Neural progenitor cell (in vitro differentiated cells): ENCODE results near the gene RPP25. TPM values are rescaled to one million over a fixed set of nuclear protein-coding genes. Genes with fewer than 3 reads are reported as not detected.

ENCODE experiments used
- DNase-seq: peaks from one replicate; pipeline ENCODE4 v3.0.0-alpha.2; 2016; ENCODE audit warnings: low spot score
- H2AFZ ChIP-seq: fragments of 200-600 bp; sonication (generic); replicated peaks from 2 replicates; pipeline ENCODE4 v1.6.1; 2016; ENCODE audit warnings: antibody characterized with exemption
- H3F3A ChIP-seq: fragments of 200-600 bp; sonication (generic); 2 replicates; pipeline ENCODE4 v1.6.1; 2016; ENCODE audit warnings: antibody characterized with exemption, low read depth
- H3K27ac ChIP-seq: fragments of 200-600 bp; sonication (generic); 2 replicates; pipeline ENCODE4 v1.5.1; 2016; ENCODE audit warnings: mild to moderate bottlenecking
- H3K27me3 ChIP-seq: fragments of 200-600 bp; sonication (generic); 2 replicates; pipeline ENCODE4 v1.6.1; 2016; ENCODE audit warnings: mild to moderate bottlenecking, moderate library complexity
- H3K36me3 ChIP-seq: fragments of 200-600 bp; sonication (generic); 2 replicates; pipeline ENCODE4 v1.5.1; 2016
- H3K4me1 ChIP-seq: fragments of 200-600 bp; sonication (generic); 2 replicates; pipeline ENCODE4 v1.6.1; 2016; ENCODE audit warnings: mixed run types
- H3K4me2 ChIP-seq: fragments of 200-600 bp; sonication (generic); 2 replicates; pipeline ENCODE4 v1.6.1; 2016
- H3K4me3 ChIP-seq: fragments of 200-600 bp; sonication (generic); 2 replicates; pipeline ENCODE4 v1.5.1; 2016
- H3K79me2 ChIP-seq: fragments of 200-600 bp; sonication (generic); 2 replicates; pipeline ENCODE4 v1.6.1; 2016; ENCODE audit warnings: low read depth
- H3K9ac ChIP-seq: fragments of 200-600 bp; sonication (generic); 2 replicates; pipeline ENCODE4 v1.6.1; 2016
- H3K9me3 ChIP-seq: fragments of 200-600 bp; sonication (generic); 2 replicates; pipeline ENCODE4 v1.5.1; 2016; ENCODE audit warnings: low read depth
- H4K20me1 ChIP-seq: fragments of 200-600 bp; sonication (generic); 2 replicates; pipeline ENCODE4 v1.6.1; 2016; ENCODE audit warnings: low read depth
- H3K27ac Mint-ChIP-seq: 3 replicates; pipeline ENCODE4 v1.8.0; 2021; ENCODE audit warnings: mixed read lengths
- H3K27me3 Mint-ChIP-seq: 2 replicates; pipeline ENCODE4 v1.8.0; 2022; ENCODE audit warnings: low read depth, mild to moderate bottlenecking, inconsistent platforms, moderate library complexity, mixed read lengths; ENCODE audit not compliant: insufficient read depth
- H3K36me3 Mint-ChIP-seq: 3 replicates; pipeline ENCODE4 v1.8.0; 2021; ENCODE audit warnings: mixed read lengths
- H3K4me1 Mint-ChIP-seq: 3 replicates; pipeline ENCODE4 v1.8.0; 2021; ENCODE audit warnings: mixed read lengths
- H3K4me3 Mint-ChIP-seq: 3 replicates; pipeline ENCODE4 v1.8.0; 2021; ENCODE audit warnings: mild to moderate bottlenecking, moderate library complexity, mixed read lengths
- H3K9me3 Mint-ChIP-seq: 3 replicates; pipeline ENCODE4 v1.8.0; 2020; ENCODE audit warnings: mixed read lengths
- CTCF ChIP-seq: fragments of 200-600 bp; sonication (generic); IDR thresholded peaks from 2 replicates; pipeline ENCODE4 v1.5.1; 2017; ENCODE audit warnings: antibody characterized with exemption, mild to moderate bottlenecking
- EZH2 ChIP-seq: fragments of 200-600 bp; sonication (generic); IDR thresholded peaks from 2 replicates; pipeline ENCODE4 v1.6.1; 2017; ENCODE audit warnings: antibody characterized with exemption, mild to moderate bottlenecking, moderate library complexity
- EZH2phosphoT487 ChIP-seq: fragments of 200-600 bp; sonication (generic); IDR thresholded peaks from 2 replicates; pipeline ENCODE4 v1.6.1; 2017; ENCODE audit warnings: antibody characterized with exemption
- total RNA-seq: library from RNA; depleted of rRNA; stranded (reverse); fragments of >200 nt; gene quantifications from 2 replicates; pipeline ENCODE4 v1.2.3, GENCODE V29; 2015; ENCODE audit warnings: low replicate concordance

The RPP25 gene
- total RNA-seq, 1 donor from 2014 or later, result 2.5 TPM

- H3K4me1 ChIP-seq, result peaks cover 28% of the 10 kb centered on the region
- peaks cover 38% of the 10 kb centered on the region for H3F3A ChIP-seq
- Mint-ChIP-seq H3K4me3 (peak overlapping the region; percentile 82), H3K27ac (no peak overlapping the region), H3K9me3 (no peaks in the 10 kb centered on the region), H3K27me3 (peaks cover 62% of the 10 kb centered on the region), H3K36me3 (no peaks in the 10 kb centered on the region), H3K4me1 (peaks cover 24% of the 10 kb centered on the region)
- no peak overlapping the region for H3K9ac ChIP-seq
- peaks cover 89% of the 10 kb centered on the region for H3K27me3 ChIP-seq
- H4K20me1 ChIP-seq, result peaks cover 11% of the 10 kb centered on the region
- peak overlapping the region; percentile 78 for H3K4me2 ChIP-seq
- H3K36me3 ChIP-seq, result no peaks in the 10 kb centered on the region
- H2AFZ ChIP-seq, result no peak overlapping the region
- no peaks in the 10 kb centered on the region for H3K79me2 ChIP-seq
- no peak overlapping the region for H3K27ac ChIP-seq
- peak overlapping the region; percentile 49 for H3K4me3 ChIP-seq
- H3K9me3 ChIP-seq, result no peaks in the 10 kb centered on the region
- TF ChIP-seq EZH2, result peak; percentile 86
- TF ChIP-seq EZH2phosphoT487, result peak; percentile 2
- TF ChIP-seq CTCF, result peak; percentile 21
- DNase-seq, result peak; percentile 68
Observed at GRCh38 chr15:74958320-74958907, 1.8 kb upstream of the RPP25 start.

- Histone ChIP-seq H3K4me3 (peak overlapping the region; percentile 49), H4K20me1 (peaks cover 11% of the 10 kb centered on the region), H3K9me3 (no peaks in the 10 kb centered on the region), H3K9ac (no peak overlapping the region), H2AFZ (no peak overlapping the region), H3K27me3 (peaks cover 80% of the 10 kb centered on the region), H3K36me3 (no peaks in the 10 kb centered on the region), H3F3A (peaks cover 38% of the 10 kb centered on the region), H3K4me1 (peaks cover 28% of the 10 kb centered on the region), H3K4me2 (peak overlapping the region; percentile 78), H3K27ac (no peak overlapping the region), H3K79me2 (no peaks in the 10 kb centered on the region)
- Mint-ChIP-seq H3K27me3 (peaks cover 55% of the 10 kb centered on the region), H3K4me1 (peaks cover 24% of the 10 kb centered on the region), H3K27ac (no peak overlapping the region), H3K4me3 (peak overlapping the region; percentile 82), H3K9me3 (no peaks in the 10 kb centered on the region), H3K36me3 (no peaks in the 10 kb centered on the region)
- TF ChIP-seq CTCF (no peak), EZH2phosphoT487 (no peak), EZH2 (peak; percentile 1)
- peak; percentile 49 for DNase-seq
Observed at GRCh38 chr15:74957476-74958035, 984 bp upstream of the RPP25 start.

GRCh38 chr15:74955796-74956647 is 550 bp downstream of the RPP25 start:
- H3K79me2 ChIP-seq, result no peaks in the 10 kb centered on the region
- H3K9me3 ChIP-seq, result no peaks in the 10 kb centered on the region
- H3K4me3 ChIP-seq, result peak overlapping the region; percentile 49
- H3K4me3 Mint-ChIP-seq, result peak overlapping the region; percentile 78
- H4K20me1 ChIP-seq, result peaks cover 11% of the 10 kb centered on the region
- H3K27ac Mint-ChIP-seq, result no peak overlapping the region
- H3K27me3 ChIP-seq, result peaks cover 65% of the 10 kb centered on the region
- H3F3A ChIP-seq, result peaks cover 38% of the 10 kb centered on the region
- peaks cover 43% of the 10 kb centered on the region for H3K27me3 Mint-ChIP-seq
- H3K9me3 Mint-ChIP-seq, result no peaks in the 10 kb centered on the region
- peaks cover 28% of the 10 kb centered on the region for H3K4me1 ChIP-seq
- no peaks in the 10 kb centered on the region for H3K36me3 Mint-ChIP-seq
- no peak overlapping the region for H3K27ac ChIP-seq
- H3K9ac ChIP-seq, result no peak overlapping the region
- peak overlapping the region; percentile 78 for H3K4me2 ChIP-seq
- H2AFZ ChIP-seq, result peak overlapping the region; percentile 54
- peaks cover 24% of the 10 kb centered on the region for H3K4me1 Mint-ChIP-seq
- DNase-seq, result peak; percentile 86
- H3K36me3 ChIP-seq, result no peaks in the 10 kb centered on the region
- peak; percentile 55 for TF ChIP-seq EZH2
- peak; percentile 54 for TF ChIP-seq EZH2phosphoT487
- peak; percentile 55 for TF ChIP-seq CTCF
